C1 segment of cervical spinal cord (tissue), 14 donors: ENCODE data around the gene WSCD2.

ENCODE experiments used
- DNase-seq, 14 donors: peaks; one replicate each; lab custom pipeline; 2025; lab: John Stamatoyannopoulos, UW

WSCD2 gene

GRCh38 chr12:108234158-108234557 is 105.1 kb downstream of the WSCD2 start:
- no peak for DNase-seq

GRCh38 chr12:108235197-108235984 is 106.3 kb downstream of the WSCD2 start:
- no peak for DNase-seq

GRCh38 chr12:108235985-108236263 is 106.8 kb downstream of the WSCD2 start:
- DNase-seq, result no peak

- DNase-seq, result peak in 1 of 14 donors; percentile 65
Observed at GRCh38 chr12:108236366-108236765, 107.3 kb downstream of the WSCD2 start.

GRCh38 chr12:108237272-108237671 is 108.2 kb downstream of the WSCD2 start:
- peak in 1 of 14 donors; percentile 31 for DNase-seq

GRCh38 chr12:108238474-108238873 is 109.4 kb downstream of the WSCD2 start:
- DNase-seq, result no peak

GRCh38 chr12:108239378-108239777 is 110.3 kb downstream of the WSCD2 start:
- no peak for DNase-seq

GRCh38 chr12:108240027-108240785 is 111.1 kb downstream of the WSCD2 start:
- no peak for DNase-seq

GRCh38 chr12:108240928-108241327 is 111.8 kb downstream of the WSCD2 start:
- no peak for DNase-seq

GRCh38 chr12:108241986-108242703 is 113.1 kb downstream of the WSCD2 start:
- no peak for DNase-seq

- DNase-seq, result no peak
Observed at GRCh38 chr12:108247130-108247529, 118.0 kb downstream of the WSCD2 start.

- DNase-seq, result no peak
Observed at GRCh38 chr12:108248011-108248410, 118.9 kb downstream of the WSCD2 start.

GRCh38 chr12:108252523-108252922 is 123.4 kb downstream of the WSCD2 start:
- DNase-seq, result no peak

- peak in 1 of 14 donors; percentile 65 for DNase-seq
Observed at GRCh38 chr12:108253540-108253939, 124.5 kb downstream of the WSCD2 start.

GRCh38 chr12:108254030-108254429 is 124.9 kb downstream of the WSCD2 start:
- DNase-seq, result peak in 1 of 14 donors; percentile 45

- peak in 1 of 14 donors; percentile 42 for DNase-seq
Observed at GRCh38 chr12:108254517-108255251, 125.6 kb downstream of the WSCD2 start.

GRCh38 chr12:108255252-108255602 is 126.1 kb downstream of the WSCD2 start:
- DNase-seq, result peak in 1 of 14 donors; percentile 42

GRCh38 chr12:108257004-108257403 is 127.9 kb downstream of the WSCD2 start:
- DNase-seq, result no peak

- no peak for DNase-seq
Observed at GRCh38 chr12:108257610-108258106, 128.6 kb downstream of the WSCD2 start.

GRCh38 chr12:108260039-108260438 is 131.0 kb downstream of the WSCD2 start:
- DNase-seq, result no peak

- DNase-seq, result no peak
Observed at GRCh38 chr12:108260969-108261368, 131.9 kb downstream of the WSCD2 start.

- DNase-seq, result no peak
Observed at GRCh38 chr12:108265505-108265904, 136.4 kb downstream of the WSCD2 start.
